K562 (cell line): ENCODE results near the gene PABPC1L.
A peak's percentile ranks its signal among the peaks of the same experiment; 100 is the strongest.

Experiments
- CHD1 ChIP-seq: fragments of 200-600 bp; sonication (generic); IDR thresholded peaks from one replicate; pipeline ENCODE4 v1.6.1; 2012; ENCODE audit warnings: mild to moderate bottlenecking, moderate library complexity, low read length, inconsistent platforms
- CTCF ChIP-seq, 3 experiments: IDR thresholded peaks in 2 of 3; conservative IDR thresholded peaks in 1 of 3; 2 replicates each; pipeline ENCODE4 v1.5.1; 2011 to 2012; ENCODE audit warnings: low read length in 3 of 3, mild to moderate bottlenecking in 3 of 3, control low read depth in 2 of 3, improper control_type of control experiment in 1 of 3, inconsistent platforms in 1 of 3, low read depth in 1 of 3, mixed read lengths in 1 of 3, moderate library complexity in 1 of 3; ENCODE audit not compliant: insufficient read depth in 2 of 3
- KHSRP ChIP-seq: fragments of 450-650 bp; IDR thresholded peaks from 2 replicates; pipeline ENCODE4 v1.6.1; 2017
- MAX ChIP-seq: sonication (generic); formaldehyde crosslinking; IDR thresholded peaks from 2 replicates; pipeline ENCODE4 v1.9.0; 2022; ENCODE audit warnings: mild to moderate bottlenecking, missing genetic modification reagents
- NR2F6 ChIP-seq: fragments of 450-650 bp; formaldehyde crosslinking; IDR thresholded peaks from 2 replicates; pipeline ENCODE4 v1.4.0; 2020; ENCODE audit warnings: mild to moderate bottlenecking
- PKNOX1 ChIP-seq: fragments of 450-650 bp; IDR thresholded peaks from 2 replicates; pipeline ENCODE4 v1.6.1; 2016
- PML ChIP-seq: IDR thresholded peaks from 2 replicates; pipeline ENCODE4 v1.6.1; 2012; ENCODE audit warnings: low read length, inconsistent platforms
- POLR2A ChIP-seq: fragments of 450-650 bp; conservative IDR thresholded peaks from 2 replicates; pipeline ENCODE4 v1.6.1; 2016
- RCOR1 ChIP-seq, 2 experiments: IDR thresholded peaks; 2 replicates each; pipeline ENCODE4 v1.6.1; 2012; ENCODE audit warnings: low read depth in 2 of 2, low read length in 2 of 2, borderline replicate concordance in 1 of 2, improper control_type of control experiment in 1 of 2
- TEAD4 ChIP-seq, 2 experiments: sonication (generic) in 1 of 2; formaldehyde crosslinking in 1 of 2; IDR thresholded peaks; 2 replicates each; pipeline versions ENCODE4 v1.6.1 to v1.8.0; 2012 to 2022; ENCODE audit warnings: borderline replicate concordance in 1 of 2, inconsistent platforms in 1 of 2, low read length in 1 of 2, mild to moderate bottlenecking in 1 of 2, missing genetic modification reagents in 1 of 2
- ZNF609 ChIP-seq: sonication (generic); formaldehyde crosslinking; IDR thresholded peaks from 2 replicates; pipeline ENCODE4 v1.8.1; 2023; ENCODE audit warnings: missing genetic modification reagents, mild to moderate bottlenecking, borderline replicate concordance

GRCh38 chr20:44941120-44941691 lies 31.3 kb downstream of the PABPC1L start:
- TF ChIP-seq CHD1: no peak
- TF ChIP-seq TEAD4 (IDR thresholded peaks at IDR 0.05; ENCODE audit: low read length): no peak
- TF ChIP-seq TEAD4 (CRISPR knock-in tag; IDR thresholded peaks at IDR 0.05; ENCODE audit: borderline replicate concordance): no peak
- TF ChIP-seq POLR2A: 0 out of 2 replicates have a peak, but pooled peaks have one; percentile 35
- no peak for TF ChIP-seq NR2F6
- no peak for TF ChIP-seq RCOR1 (IDR thresholded peaks at IDR 0.05; ENCODE audit: borderline replicate concordance in 1 of 2, low read depth in 2 of 2, low read length in 2 of 2)
- no peak for TF ChIP-seq KHSRP
- TF ChIP-seq PML: no peak
- no peak for TF ChIP-seq ZNF609 (CRISPR knock-in tag)
- no peak for TF ChIP-seq PKNOX1
- TF ChIP-seq CTCF (IDR thresholded peaks at IDR 0.05 in 2 of 3, conservative IDR thresholded peaks at IDR 0.05 in 1 of 3; ENCODE audit: insufficient read depth in 2 of 3, low read depth in 1 of 3, low read length in 3 of 3): no peak
- no peak for TF ChIP-seq MAX (CRISPR knock-in tag)
